ENCODE results near the gene IL4I1. TPM values are rescaled to one million over a fixed set of nuclear protein-coding genes. Genes with fewer than 3 reads are reported as not detected.

The IL4I1 gene
- total and polyA plus RNA-seq, 2 of the 4 experiments (the other 2 are of a cell fraction), result 0.31 to 0.36 TPM

GRCh38 chr19:49883094-49883493, 13.6 kb downstream of the IL4I1 start:
- ATAC-seq (ENCODE audit: low read depth), result no peak
- H3K4me2 ChIP-seq (ENCODE audit: low read depth, low read length), result no peak overlapping the region
- no peak overlapping the region for H3K23ac ChIP-seq (ENCODE audit: low read depth, low read length)
- H3K27ac ChIP-seq (ENCODE audit: insufficient read depth, low read length), result no peak overlapping the region
- no peak overlapping the region for H2BK15ac ChIP-seq (ENCODE audit: low read depth, low read length)
- dilution Hi-C loops (cut with HindIII; ENCODE audit: low sequenced_read_pairs, unreplicated experiment) (no loop called here), intact Hi-C loops (cut with micrococcal nuclease) (no loop called here), in situ Hi-C loops (cut with MboI; ENCODE audit: low sequenced_read_pairs) (no loop called here)
- H4K5ac ChIP-seq (ENCODE audit: low read depth, low read length), result no peak overlapping the region
- WGBS, 2 experiments (ENCODE audit: extremely low coverage in 2 of 2, insufficient read length in 1 of 2), result 90% methylated on average over 4 of the region's 5 CpGs; no CpG with 5 or more reads in 1 of the 2 experiments
- no peak overlapping the region for H2AK5ac ChIP-seq (ENCODE audit: low read depth, low read length)
- no peak overlapping the region for H2AFZ ChIP-seq (replicated peaks; ENCODE audit: low read length, poor library complexity)
- no peak overlapping the region for H3K56ac ChIP-seq (ENCODE audit: extremely low read depth, insufficient read depth, low read length)
- H4K8ac ChIP-seq (ENCODE audit: low read depth in 2 of 2, low read length in 2 of 2), result no peak overlapping the region
- H2BK5ac ChIP-seq (ENCODE audit: low read depth, low read length, poor library complexity, severe bottlenecking), result no peak overlapping the region
- H4K91ac ChIP-seq (ENCODE audit: insufficient read depth, low read depth, low read length), result no peak overlapping the region
- H2BK120ac ChIP-seq (ENCODE audit: low read depth, low read length), result no peak overlapping the region
- H3K79me1 ChIP-seq (ENCODE audit: low read depth in 1 of 2, low read length in 2 of 2), result peaks cover 12 to 26% of the 10 kb centered on the region in 2 experiments; a peak in 3 of 4 replicates
- ChIA-PET CTCF (no interaction called here), POLR2A (ENCODE audit: unreplicated experiment) (no interaction called here)
- peaks cover 6% of the 10 kb centered on the region; the same call in 1 of the 2 replicates for H3K9me1 ChIP-seq (ENCODE audit: insufficient read depth, low read length)
- H4K20me1 ChIP-seq (ENCODE audit: insufficient read depth, low read length), result no peaks in the 10 kb centered on the region; the same call in 1 of the 2 replicates
- H3K9ac ChIP-seq (ENCODE audit: low read depth, low read length), result no peak overlapping the region
- H2BK20ac ChIP-seq (ENCODE audit: low read depth, low read length), result no peak overlapping the region
- no peak overlapping the region for H3K4ac ChIP-seq (ENCODE audit: low read depth, low read length)
- H3K27me3 ChIP-seq (ENCODE audit: control insufficient read depth, insufficient read depth, low read length), result no peaks in the 10 kb centered on the region
- peaks cover 61% of the 10 kb centered on the region for H3K36me3 ChIP-seq (ENCODE audit: control insufficient read depth, insufficient read depth, low read length)
- BruUV-seq (replicated peaks), result no TSS peak
- H2AK9ac ChIP-seq (replicated peaks; ENCODE audit: low read depth, low read length, poor library complexity), result no peak overlapping the region
- H3K4me3 ChIP-seq (ENCODE audit: insufficient read depth, low read depth, low read length), result no peak overlapping the region
- H3K14ac ChIP-seq (replicated peaks; ENCODE audit: low read depth, low read length), result no peak overlapping the region
- peaks cover 6% of the 10 kb centered on the region; the same call in 1 of the 2 replicates for H3K9me3 ChIP-seq (ENCODE audit: control insufficient read depth, insufficient read depth, low read length)
- TF ChIP-seq BHLHE40 (IDR thresholded peaks at IDR 0.05; ENCODE audit: low read depth, low read length), result no peak
- DNase-seq, result no peak
- no peak overlapping the region for H3K18ac ChIP-seq (ENCODE audit: low read depth, low read length)
- H3K4me1 ChIP-seq (ENCODE audit: control insufficient read depth, insufficient read depth, low read length), result peaks cover 4% of the 10 kb centered on the region
